D341Med (cell line): Measurements from ENCODE around the gene CDH13.

Experiments
- DNase-seq: peaks from one replicate; pipeline ENCODE4 v3.0.0; 2012; ENCODE audit warnings: low spot score

Gene CDH13

DNA sequence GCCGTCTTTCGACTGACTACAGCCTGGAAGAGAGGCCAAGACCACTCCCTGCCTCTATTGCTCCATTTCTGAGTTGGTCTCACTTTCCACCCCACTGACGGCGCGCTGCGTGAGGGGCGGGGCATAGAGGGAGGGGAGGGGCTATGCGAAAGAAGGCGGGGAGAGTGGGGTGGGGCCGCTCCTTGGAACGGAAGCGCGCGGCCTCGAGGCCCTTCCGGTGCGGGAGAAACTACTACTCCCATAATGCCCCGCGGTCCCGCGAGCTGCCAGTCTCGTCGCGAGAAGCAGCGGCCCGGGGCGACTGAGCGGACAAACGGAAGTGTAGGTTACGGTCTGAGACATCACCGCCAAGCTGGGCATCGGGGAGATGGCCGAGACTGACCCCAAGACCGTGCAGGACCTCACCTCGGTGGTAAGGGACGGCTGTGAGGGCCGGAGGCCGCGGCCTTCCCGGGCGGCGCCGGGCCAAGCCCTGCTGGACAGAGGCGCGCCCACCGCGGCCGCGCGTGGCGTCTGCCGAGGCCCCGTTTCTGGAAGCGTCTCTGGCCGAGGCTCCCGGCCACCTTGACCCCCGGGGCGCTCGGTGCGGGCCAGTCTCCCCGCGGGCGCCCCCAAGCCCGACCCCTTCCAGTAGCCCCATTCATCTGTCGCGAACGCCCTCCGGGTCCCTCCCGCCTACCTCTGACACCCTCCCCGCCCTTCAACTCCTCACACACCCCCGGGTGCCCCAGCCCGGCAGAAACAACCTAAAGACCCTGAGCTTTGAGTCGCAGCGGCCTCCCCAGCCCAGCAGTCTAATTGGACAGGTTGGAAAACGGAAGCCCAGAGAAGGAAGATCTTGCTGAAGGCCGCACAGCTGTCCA, 1181.2 kb downstream of the CDH13 start, which contains the start of gene HSBP1:
TSS of gene HSBP1 (plus strand) at position 269 of the 863 bp plus-strand sequence. CDS start at position 368, 99 bp downstream.
- DNase-seq: peak; percentile 97

DNA sequence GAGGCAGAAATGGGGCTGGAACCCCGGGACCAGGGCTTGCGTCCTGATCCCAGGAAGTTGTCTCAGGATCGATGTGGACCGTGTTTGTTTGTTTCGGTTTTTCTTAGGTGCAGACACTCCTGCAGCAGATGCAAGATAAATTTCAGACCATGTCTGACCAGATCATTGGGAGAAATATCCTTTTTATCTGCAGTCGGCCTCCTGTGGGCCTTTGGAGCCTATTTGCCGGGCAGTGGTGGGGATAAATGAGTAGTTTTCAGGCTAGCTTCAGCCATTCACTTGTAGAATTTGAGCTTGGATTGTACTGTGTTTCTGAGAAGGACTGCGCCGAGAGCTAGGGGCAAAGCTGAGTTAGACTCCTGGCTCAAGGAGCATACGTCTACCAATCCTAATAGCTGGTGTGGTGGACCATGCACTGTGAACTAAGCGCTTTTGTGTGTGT, 1181.8 kb downstream of the CDH13 start:
- no peak for DNase-seq

DNA sequence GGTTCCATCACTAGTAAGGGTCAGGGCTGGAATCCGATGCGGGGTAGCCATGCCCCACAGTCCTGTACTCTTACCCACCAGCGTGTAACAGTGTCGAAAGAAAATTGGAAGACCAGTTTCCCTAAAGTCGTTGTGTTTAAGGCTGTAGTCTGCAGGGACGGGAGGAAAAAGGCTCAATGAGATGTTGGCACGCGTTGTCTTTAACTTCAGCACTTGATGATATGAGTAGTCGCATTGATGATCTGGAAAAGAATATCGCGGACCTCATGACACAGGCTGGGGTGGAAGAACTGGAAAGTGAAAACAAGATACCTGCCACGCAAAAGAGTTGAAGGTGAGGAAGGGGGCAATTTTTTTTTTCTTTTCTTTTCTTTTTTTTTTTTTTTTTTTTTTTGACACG, 1182.3 kb downstream of the CDH13 start:
- no peak for DNase-seq

DNA sequence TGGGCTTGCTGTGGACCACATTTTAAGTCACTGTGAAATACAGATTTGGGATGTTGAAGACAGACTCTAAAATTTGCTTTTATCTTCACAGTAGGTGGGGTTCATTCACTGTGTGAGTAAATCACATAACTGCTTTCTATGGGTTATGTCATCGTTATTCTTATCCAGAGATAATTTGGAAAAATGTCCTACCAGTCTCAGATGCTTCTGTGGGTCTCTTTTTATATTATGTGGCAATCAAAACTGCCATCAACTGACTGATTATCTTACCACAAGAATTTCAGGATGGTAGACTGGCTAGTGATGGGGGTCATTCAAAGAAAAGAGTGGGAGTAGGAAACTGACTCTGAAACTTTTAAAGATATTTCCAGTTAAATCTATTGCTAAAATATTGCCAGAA, 1184.1 kb downstream of the CDH13 start:
- DNase-seq: no peak

DNA sequence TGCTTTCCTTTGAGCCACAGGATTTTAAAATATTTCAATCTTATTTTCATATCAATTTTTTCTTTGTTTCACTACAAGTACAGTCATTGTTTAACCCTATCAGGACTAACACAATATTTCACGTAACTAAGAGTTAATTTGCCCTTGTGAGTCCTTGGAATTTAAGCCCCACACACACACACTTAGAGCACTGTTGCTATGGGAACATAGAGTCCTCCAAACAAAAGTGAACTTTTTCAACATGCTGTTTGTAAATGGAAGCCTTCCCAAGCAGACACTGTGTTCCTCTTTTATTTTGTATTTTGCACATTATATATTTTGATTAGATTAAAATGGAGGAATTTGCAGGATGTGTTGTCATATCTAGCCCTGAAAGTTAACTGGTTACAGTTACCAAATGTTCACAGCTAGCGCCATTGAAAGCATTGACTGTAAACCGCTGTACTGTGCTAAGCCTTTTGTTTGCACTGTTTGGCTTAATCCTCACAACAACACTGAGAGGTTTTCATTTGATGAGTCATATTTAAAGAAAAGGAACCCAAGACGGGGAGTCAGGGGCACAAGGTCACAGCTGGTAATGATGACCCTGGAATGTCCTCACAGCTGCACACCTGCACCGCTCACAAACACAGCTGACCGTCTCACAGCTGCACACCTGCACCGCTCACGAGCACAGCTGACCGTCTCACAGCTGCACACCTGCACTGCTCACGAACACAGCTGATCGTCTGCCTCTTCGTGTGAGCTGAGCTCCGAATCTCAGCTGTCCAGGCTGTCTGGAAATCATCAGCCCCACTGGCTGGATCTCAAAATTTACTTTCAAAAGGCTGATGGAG, 1187.3 kb downstream of the CDH13 start:
- DNase-seq: no peak

DNA sequence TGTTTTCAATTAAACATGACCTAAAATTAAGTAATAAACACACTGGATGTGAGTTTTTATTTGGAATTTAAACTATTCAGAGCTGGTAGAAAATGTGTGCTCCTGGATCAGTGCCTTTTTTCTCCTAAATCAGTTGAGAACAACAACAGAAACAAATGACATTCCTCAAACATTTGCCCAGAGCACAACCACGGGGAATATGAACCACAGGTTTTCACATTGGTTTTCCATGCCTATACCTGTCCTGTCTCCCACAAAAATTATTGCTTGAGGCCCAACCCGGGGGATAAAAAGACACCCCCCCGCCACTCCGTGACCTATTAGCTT, 1187.9 kb downstream of the CDH13 start:
- no peak for DNase-seq

DNA sequence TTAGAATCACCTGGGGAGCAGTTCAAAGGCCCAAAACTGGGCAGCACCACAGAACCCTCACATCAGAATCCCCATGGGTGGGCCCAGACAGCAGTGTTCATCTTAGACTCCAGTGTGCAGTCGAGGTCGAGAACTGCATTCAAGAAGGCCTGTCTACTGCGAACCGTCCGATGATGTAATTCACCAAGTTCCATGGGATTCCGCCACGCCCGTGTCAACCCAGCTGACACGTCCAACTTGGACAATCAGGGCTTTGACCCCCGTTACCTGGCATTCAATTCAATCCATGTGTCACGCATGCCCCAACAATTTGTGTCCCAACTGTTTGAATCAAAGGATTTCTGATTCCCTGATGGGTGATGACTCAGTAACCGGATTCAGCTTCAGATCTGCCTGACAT, 1190.3 kb downstream of the CDH13 start:
- no peak for DNase-seq

DNA sequence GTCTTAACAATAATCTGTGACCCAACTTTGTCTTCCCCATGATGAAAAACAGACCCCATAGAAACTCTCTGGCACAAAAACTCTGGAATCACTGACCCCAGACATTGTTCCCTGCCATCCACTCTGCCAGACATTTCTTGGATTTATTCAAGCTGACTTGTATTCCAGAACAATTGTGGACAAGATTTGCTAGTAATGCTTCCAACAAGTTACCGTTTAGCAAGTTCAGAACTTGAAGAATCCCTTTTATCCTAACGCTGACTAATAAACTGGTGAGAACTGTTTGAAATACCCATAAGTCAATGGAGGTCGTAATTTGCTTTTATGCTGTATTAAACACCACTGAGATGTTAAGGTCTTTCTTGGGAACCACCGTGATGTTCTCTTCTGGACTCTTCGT, 1191.5 kb downstream of the CDH13 start:
- DNase-seq: no peak

DNA sequence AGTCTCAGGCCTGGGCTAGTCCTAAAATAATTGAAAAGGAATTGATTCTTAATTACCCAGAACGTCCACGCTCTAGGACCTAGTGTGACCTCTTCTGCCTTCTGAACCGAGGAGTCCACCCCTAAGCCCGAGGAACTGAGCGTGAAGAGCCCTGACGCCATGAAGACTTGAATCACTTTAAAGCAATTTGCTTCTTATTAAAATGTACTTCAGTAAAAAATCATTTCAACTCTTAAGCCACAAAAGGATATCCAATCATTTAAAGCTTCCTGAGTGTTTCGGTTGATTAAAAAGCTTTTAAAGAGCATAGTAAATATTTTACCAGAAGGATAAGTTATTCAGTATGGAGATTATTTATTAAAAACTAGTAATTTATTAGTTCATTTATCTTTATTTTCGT, 1192.6 kb downstream of the CDH13 start:
- DNase-seq: no peak

DNA sequence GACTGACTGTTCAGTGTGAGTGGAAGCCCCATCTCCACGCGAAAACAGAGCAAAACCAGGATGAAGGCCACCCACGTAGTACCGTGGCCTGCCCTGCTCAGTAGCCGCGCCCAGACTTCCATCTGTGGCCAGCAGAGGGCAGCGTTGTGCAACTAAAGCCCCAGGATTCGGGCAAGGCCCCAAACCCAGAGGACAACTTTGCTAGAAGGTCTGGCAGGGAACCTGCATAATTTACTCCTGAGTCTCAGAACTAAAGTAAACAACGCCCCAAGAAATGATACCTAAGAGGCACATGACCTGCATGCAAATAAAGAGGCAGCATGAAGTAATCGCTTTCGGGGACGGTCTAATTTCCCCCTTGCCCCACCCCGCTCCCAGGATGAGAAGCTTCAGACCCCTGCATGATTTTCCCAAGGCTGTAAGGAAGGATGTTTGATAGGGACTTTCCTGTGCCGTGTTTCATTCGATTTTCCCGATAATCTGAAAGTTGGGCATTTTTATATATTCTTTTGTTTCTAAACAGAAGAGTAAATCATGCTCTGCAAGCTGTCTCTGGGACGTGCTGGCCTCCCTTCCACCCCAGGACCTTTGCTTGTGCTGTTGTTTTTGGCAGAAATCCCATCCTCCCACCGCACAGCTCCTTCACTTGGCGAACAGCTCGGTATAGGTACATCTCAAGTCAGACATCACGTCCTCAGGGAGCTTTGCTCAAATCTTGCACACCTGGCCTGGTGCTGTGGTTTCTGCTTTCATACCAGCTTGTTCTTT, 1199.6 kb downstream of the CDH13 start:
- peak; percentile 88 for DNase-seq

DNA sequence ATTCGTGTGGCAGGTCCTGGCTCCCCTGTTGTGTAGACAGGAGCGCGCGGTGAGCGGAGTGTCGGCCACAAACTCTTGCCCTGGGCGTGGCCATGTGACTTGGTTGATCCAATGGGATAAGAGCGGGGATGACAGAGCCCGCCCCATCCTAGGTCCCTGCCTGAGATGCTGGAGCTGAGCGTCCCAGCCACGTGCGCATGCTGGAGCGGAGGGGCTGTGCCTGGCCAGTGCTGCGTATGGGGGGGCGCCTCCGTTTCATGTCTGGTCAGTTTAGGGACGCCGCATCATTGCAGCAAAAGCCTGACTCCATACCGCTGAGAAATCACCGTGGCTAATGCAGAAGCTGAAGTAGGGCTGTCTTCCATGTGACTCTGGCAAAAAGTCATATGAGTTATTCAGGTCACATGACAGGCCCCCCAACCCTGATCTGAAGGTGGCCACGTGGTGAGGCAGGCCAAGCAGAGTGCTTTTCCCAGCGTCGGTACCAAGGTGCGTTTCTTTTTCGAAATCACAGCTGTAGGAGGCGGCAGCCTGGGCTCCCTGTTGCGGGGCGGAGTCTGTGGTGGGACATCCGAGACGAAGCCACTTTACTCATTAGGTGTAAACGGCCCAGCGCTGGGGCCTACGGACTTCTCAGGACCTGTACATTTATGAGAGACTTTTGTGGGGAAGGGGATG, 1203.5 kb downstream of the CDH13 start:
- no peak for DNase-seq

DNA sequence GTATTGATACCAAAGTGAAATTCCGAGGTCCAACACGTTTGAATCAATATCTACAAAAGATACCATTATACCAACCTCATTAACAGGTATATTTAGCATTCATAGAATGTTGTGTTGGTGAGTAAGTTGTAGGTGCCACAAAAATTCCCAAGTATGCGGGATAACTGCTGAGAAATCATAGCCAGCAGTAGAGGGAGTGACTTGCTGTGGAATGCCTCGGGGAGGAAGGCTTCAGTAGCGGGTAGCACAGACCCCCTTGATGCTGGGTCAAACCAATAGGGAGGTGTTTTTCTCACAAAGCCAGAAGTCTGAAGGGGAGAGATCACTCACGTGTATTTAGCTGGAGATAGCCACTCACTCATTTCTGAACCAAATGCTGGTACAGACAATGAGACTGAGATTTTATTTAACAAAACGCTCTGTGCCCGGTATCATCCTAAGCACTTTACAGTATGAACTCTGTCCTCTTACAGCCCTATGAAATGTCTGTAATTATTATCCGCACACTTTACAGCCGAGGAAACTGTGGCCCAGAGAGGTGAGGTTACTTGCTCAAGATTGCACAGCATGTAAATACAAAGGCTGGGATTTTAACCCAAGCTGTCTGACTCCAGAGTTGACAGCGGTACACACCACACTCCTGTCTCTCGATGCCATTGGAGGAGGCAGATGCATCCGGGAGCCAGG, 1204.1 kb downstream of the CDH13 start:
- DNase-seq: no peak

DNA sequence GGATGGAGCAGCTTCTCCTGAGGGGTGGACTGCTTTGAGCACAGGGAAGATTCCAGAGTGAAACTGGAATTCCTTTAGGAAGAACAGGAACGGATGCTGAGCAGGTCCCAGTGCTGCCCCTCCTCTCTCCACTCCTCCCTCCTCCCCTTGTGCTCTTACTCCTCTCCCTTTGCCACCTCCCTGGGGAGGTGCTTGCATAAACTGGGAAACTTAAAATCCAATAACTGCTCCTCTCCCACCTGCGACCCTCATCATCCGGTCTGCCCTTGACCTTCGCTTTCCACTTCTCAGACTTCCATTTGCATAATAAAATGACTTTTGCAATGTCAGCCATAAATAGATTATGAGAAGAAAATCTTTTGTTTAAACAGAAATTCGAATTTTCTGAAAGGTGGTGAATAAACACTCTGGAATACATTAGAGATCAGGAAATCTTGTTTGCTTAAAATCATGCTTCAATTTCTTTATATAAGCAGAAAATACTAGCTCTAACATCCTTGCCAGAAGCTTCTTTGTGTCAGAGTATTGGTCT, 1204.8 kb downstream of the CDH13 start:
- DNase-seq: no peak

DNA sequence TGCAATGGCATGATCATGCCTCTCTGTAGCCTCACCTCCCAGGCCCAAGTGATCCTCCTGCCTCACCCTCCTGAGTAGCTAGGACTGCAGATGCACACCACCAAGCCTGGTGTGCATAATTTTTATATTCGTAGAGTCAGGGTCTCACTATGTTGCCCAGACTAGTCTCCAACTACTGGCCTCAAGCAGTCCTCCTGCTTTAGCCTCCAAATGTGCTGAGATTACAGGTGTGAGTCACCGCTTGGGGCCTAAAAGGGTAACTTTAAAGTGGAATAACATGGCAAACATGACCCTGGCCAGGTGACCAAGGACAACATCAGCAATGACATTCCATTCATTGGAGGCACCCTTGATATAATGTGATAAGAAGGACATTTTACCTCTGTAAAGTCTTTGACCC, 1207.2 kb downstream of the CDH13 start:
- no peak for DNase-seq

DNA sequence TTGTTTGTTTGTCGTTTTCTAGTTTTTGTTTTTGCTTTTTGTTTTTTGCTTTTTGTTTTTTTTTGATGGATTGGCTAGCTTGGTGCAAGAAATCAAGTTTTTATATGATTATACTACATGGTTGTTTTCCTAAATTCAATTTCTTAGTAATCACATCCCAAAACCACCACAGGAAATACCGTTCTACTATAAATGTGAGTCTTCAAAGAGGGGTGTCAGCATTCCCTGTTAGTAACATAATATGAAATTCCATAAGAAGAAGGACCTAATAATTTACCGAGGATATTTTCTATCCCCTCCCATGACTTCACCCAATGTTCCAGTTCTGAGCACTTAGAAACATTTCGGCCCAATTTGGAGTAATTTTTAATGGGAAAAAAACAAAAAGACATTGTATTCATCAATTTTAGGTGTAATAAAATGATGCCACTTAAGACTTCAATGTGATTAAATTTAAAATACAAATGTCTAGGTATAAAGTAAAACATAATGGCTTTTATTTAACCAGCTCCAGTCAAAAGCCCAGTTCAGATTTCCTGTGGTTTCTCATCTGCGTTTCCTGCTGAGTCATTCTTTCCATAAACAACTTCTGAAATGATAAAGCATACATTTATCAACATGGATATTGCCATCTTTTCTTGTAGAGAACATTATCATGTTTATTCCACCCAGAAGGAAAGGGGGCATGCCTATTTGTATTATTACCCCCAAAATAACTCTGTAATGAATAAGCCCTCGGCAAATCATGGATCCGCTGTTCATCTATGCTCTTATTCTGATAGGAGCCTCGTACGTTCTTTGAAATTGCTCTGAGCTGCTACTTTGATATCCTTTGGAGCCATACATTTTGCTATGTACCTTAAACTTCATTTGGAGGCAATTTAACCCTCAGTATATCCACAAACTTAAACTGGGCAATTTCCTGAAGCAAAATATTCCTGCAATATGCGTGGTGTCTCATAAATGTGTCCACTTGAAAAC, 1209.1 kb downstream of the CDH13 start:
- no peak for DNase-seq

DNA sequence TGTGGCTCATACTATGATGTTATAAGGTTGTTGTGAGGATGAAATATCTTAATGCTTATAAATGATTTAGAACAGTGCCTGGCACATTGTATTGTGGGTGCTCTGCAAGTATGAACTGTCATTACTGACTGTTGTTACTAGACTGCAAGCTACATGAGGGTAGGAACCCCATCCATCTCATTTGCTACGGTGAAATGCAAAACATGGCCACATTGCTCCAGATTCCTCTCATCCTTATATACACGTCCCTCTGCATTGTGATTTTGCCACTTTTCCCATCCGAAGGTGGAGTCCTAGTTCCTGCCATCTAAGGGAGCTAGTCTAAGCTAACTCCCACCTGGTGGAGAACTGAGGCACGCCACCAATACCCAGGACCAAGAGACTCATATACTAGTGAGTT, 1210.8 kb downstream of the CDH13 start:
- DNase-seq: no peak

DNA sequence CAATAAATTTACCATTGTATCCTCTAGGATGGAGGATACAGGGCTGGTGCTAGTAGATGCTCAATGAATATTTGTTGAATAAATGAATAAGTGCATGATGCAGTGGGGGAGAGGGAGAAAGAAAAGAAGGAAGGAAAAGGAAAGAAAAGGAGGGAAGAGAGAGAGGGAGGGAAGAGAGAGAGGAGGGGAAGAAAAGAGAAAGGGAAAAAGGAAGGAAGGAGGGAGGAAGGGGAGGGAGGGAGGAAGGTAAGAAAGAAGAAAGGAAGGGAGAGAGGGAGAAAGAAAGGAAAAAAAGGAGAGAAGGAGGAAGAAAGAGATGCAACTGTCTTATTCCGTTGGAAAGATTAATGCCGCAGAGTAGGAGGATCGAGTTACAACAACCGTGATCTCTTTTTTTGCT, 1211.4 kb downstream of the CDH13 start:
- no peak for DNase-seq

DNA sequence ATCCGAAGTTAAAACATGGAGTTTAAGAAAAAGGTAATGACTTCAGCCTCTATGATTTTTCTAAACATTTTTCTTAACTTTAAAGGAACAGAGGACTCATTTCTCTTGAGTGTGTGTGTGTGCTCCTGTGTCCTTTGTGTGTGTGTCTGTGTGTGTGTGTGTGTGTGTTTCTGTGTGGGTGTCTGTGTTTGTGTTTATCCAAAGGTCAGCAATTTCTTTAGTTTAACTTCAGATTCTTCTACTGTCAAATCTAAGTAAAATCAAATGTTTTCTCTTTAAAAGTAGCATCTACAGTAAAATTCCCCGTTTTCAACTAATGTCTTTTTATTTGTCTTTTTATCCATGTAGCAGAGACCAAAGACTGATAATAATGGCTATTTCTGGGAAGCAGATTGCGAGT, 1212.8 kb downstream of the CDH13 start:
- DNase-seq: no peak

DNA sequence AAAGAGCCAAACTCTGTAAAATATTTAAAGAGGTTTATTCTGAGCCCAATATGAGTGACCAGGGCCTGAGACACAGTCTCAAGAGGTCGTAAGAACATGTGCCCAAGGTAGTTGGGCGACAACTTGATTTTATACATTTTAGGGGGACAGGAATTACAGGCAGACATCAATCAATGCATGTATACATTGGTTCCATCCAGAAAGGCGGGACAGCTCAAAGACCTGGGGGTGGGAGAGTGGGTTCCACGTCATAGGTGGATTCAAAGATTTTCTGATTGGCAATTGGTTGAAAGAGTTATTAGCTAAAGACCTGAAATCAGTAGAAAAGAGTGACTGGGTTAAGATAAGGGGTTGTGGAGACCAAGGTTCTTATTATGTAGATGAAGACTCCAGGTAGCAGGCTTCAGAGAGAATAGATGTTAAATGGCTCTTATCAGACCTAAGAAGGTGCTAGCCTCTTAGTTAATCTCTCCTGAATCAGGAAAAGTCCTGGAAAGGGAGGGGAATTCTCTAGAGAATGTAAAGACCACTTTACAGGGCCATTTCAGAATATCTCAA, 1213.4 kb downstream of the CDH13 start:
- no peak for DNase-seq

DNA sequence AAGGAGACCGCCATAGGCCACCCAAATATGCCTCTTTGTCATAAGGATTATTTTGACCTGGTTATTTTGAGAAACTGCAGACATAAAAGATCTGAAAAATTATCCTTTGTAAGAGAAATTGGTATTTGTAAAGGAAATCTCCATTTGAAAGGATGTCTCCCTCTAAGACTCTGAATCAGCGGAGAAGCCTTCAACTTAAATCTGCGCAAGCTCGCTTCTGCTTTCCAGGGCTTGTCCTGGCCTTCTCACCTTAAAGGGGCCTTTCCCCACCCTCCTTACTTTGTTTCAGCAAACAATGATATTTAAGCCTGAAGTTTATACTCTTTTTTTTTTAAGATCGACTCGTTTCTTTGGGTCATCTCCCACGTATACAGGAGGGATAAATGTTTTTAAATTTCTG, 1215.5 kb downstream of the CDH13 start:
- no peak for DNase-seq
